Transverse colon (tissue), 4 donors: ENCODE data around the gene RALGDS. TPM values are rescaled to one million over a fixed set of nuclear protein-coding genes. Genes with fewer than 3 reads are reported as not detected.

Experiments
- DNase-seq: peaks from one replicate; pipeline ENCODE4 v3.0.0-alpha.2; 2019
- H3K27ac ChIP-seq, 4 donors: fragments of 200-600 bp; sonication (generic); 2 replicates each; pipeline ENCODE4 v1.5.1; 2016 to 2018; ENCODE audit warnings: inconsistent platforms in 4 of 4
- H3K27me3 ChIP-seq: fragments of 200-600 bp; sonication (generic); 2 replicates; pipeline ENCODE4 v1.5.1; 2017; ENCODE audit warnings: inconsistent platforms
- H3K36me3 ChIP-seq, 4 donors: fragments of 200-600 bp; sonication (generic); 2 replicates each; pipeline ENCODE4 v1.5.1; 2017 to 2019; ENCODE audit warnings: inconsistent platforms in 4 of 4
- H3K4me1 ChIP-seq, 4 donors: fragments of 200-600 bp; sonication (generic); 2 replicates each; pipeline ENCODE4 v1.5.1; 2017 to 2020; ENCODE audit warnings: inconsistent platforms in 4 of 4
- H3K4me3 ChIP-seq, 4 donors: fragments of 200-600 bp; sonication (generic); 1 replicate in 1 of 4; 2 replicates in 3 of 4; pipeline versions ENCODE4 v1.5.1 to v1.6.1; 2017 to 2019; ENCODE audit warnings: inconsistent platforms in 4 of 4
- H3K9me3 ChIP-seq, 2 donors: fragments of 200-600 bp; sonication (generic); 2 replicates each; pipeline ENCODE4 v1.5.1; 2017 to 2019; ENCODE audit warnings: inconsistent platforms in 2 of 2
- EP300 ChIP-seq: sonication (generic); formaldehyde crosslinking; IDR thresholded peaks from one replicate; pipeline ENCODE4 v1.6.1; 2017; ENCODE audit warnings: antibody characterized with exemption, low read depth
- POLR2A ChIP-seq: fragments of 450-650 bp; IDR thresholded peaks from one replicate; pipeline ENCODE4 v1.6.1; 2016; ENCODE audit warnings: antibody characterized with exemption, mild to moderate bottlenecking, moderate library complexity
- POLR2AphosphoS5 ChIP-seq, 3 donors: sonication (generic); formaldehyde crosslinking; IDR thresholded peaks; one replicate each; pipeline ENCODE4 v1.6.1; 2016; ENCODE audit warnings: antibody characterized with exemption in 3 of 3
- WGBS, 2 donors: methylation state at CpG; one replicate each; pipeline ENCODE4 v1.1.5; 2018; ENCODE audit warnings: low coverage in 1 of 2; 5-methylcytosine and 5-hydroxymethylcytosine counted together
- in situ Hi-C, 4 donors: fragments of 200-750 bp; cut with MboI; loops; one replicate each; pipeline versions ENCODE4 v1.15.0 to v1.15.1; 2017; ENCODE audit warnings: low sequenced_read_pairs in 3 of 4, low pct_ligation_motif_present in 1 of 4, low pct_unique_long_range_greater_than_20kb in 1 of 4
- intact Hi-C: fragments of 100-400 bp; cut with DNase I; formaldehyde crosslinking; loops from one replicate; pipeline ENCODE4 v1.15.1; 2023; ENCODE audit warnings: low total_unique reads
- total RNA-seq, 4 donors: library from RNA; depleted of rRNA; stranded (reverse); fragments of >200 nt; gene quantifications; one replicate each; pipeline ENCODE4 v1.1.0, GENCODE V29; 2016
- TF ChIP-seq, protein P1 (sequence below), 5 experiments: fragments of 200-600 bp in 3 of 5; fragments of 450-650 bp in 2 of 5; sonication (generic) in 3 of 5; IDR thresholded peaks; 1 replicate in 2 of 5; 2 replicates in 3 of 5; pipeline ENCODE4 v1.5.1; 2016 to 2017; ENCODE audit warnings: antibody characterized with exemption in 5 of 5, inconsistent platforms in 3 of 5, mild to moderate bottlenecking in 2 of 5, moderate library complexity in 1 of 5

Gene RALGDS
- total RNA-seq, 4 donors from 2014 or later, result 50.5 to 233 (median 58.2) TPM

DNA sequence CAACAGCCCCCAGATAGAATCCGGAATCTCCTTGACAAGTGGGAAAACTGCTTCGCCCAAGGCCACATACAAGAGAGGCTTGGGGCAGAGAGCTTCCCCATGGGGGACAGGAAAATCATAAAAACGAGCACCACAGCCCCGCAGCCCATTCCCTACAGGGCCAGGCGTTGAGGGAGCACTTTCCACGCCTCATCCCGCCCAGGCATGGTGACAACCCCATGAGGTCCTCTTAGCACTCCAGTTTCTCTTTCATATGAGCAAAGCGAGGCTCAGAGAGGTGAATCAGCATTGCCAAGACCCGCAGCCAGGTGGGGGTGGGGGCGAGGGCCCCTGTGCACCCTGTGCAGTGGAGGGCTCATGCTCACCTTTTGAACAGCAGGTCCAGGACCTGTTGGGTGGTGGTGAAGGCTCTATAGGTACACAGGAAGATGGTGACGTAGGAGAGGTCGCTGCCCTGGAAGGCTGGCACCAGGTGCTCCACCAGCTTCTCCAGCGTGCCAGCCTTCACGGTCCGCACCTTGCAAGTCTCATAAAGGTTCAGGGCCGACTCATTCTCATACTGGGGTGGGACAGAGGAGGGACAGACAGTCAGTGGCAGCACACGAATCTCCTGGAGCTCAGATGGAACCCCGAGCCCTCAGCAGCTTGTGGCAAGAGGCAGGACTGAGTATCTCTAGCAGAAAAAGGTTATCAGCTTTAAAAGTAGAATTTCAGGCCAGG is 10.9 kb downstream of the RALGDS start:
- intact Hi-C loops, result no loop called here
- TF ChIP-seq, protein P1, sequence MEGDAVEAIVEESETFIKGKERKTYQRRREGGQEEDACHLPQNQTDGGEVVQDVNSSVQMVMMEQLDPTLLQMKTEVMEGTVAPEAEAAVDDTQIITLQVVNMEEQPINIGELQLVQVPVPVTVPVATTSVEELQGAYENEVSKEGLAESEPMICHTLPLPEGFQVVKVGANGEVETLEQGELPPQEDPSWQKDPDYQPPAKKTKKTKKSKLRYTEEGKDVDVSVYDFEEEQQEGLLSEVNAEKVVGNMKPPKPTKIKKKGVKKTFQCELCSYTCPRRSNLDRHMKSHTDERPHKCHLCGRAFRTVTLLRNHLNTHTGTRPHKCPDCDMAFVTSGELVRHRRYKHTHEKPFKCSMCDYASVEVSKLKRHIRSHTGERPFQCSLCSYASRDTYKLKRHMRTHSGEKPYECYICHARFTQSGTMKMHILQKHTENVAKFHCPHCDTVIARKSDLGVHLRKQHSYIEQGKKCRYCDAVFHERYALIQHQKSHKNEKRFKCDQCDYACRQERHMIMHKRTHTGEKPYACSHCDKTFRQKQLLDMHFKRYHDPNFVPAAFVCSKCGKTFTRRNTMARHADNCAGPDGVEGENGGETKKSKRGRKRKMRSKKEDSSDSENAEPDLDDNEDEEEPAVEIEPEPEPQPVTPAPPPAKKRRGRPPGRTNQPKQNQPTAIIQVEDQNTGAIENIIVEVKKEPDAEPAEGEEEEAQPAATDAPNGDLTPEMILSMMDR (IDR thresholded peaks at IDR 0.05), result no peak
- TF ChIP-seq POLR2AphosphoS5 (IDR thresholded peaks at IDR 0.05) (no peak), POLR2A (no peak), EP300 (no peak)
- Histone ChIP-seq H3K4me1 (peaks cover 22 to 28% (median 27%) of the 10 kb centered on the region in 4 donors), H3K36me3 (peaks cover 0 to 51% (median 17%) of the 10 kb centered on the region in 4 donors), H3K27me3 (no peaks in the 10 kb centered on the region), H3K4me3 (no peak overlapping the region), H3K9me3 (no peaks in the 10 kb centered on the region), H3K27ac (no peak overlapping the region)
- DNase-seq, result no peak
- 90% methylated on average over 18 of the region's 18 CpGs; no CpG with 5 or more reads in 1 of the 2 donors for WGBS, 2 donors
- in situ Hi-C loops, result no loop called here

DNA sequence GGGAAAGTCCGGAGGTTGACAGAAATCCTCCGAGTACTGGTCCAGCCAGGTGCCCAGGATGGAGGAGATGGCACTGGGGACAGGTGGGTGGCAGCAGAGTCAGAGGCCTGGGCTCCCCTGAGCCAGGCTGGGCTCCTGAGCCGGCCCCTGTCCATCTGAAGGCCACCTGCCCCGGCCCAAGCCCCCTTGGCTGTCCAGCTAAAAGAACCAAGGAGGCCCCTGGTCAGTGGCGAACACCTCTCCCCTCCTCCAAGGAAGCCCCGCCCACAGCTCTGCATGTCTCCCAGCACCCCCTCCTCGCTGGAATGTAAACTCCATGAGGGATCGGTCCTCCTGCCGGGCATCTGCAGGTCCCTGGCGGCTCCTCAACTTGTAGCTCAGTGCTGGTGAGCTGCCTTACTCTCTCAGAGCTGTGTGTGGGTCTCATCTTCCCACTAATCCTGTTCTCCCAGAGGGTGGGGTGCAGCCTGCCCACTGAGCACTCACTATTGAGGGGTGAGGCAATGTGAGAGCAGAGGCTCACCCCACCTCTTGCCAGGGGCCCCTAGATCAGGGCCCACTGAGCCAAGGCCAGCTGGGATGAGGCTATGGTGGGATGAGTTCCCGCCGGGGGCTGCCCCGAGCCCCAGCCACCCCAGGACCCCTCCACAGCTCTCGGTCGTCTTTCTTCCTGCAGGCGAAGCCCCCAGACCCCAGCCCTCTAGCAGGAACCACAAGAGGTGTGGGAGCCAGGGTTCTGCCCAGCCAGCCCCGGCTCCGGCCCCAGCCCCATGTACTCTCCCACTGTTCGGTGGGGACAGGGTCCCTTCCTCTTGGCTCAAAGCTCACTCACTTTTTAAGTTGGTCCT is 12.0 kb downstream of the RALGDS start:
- no peak for DNase-seq
- H3K27ac ChIP-seq, result no peak overlapping the region
- intact Hi-C loops, result no loop called here
- no peaks in the 10 kb centered on the region for H3K27me3 ChIP-seq
- H3K36me3 ChIP-seq, result peaks cover 0 to 60% (median 17%) of the 10 kb centered on the region in 4 donors
- TF ChIP-seq POLR2AphosphoS5 (IDR thresholded peaks at IDR 0.05), result no peak
- TF ChIP-seq, protein P1 (IDR thresholded peaks at IDR 0.05), result no peak
- TF ChIP-seq POLR2A, result no peak
- TF ChIP-seq EP300, result no peak
- no peak overlapping the region for H3K4me3 ChIP-seq
- in situ Hi-C loops, result no loop called here
- H3K9me3 ChIP-seq, result no peaks in the 10 kb centered on the region
- WGBS, 2 donors, result 96% methylated on average over 15 of the region's 19 CpGs; no CpG with 5 or more reads in 1 of the 2 donors
- peaks cover 12 to 18% (median 16%) of the 10 kb centered on the region in 4 donors for H3K4me1 ChIP-seq

DNA sequence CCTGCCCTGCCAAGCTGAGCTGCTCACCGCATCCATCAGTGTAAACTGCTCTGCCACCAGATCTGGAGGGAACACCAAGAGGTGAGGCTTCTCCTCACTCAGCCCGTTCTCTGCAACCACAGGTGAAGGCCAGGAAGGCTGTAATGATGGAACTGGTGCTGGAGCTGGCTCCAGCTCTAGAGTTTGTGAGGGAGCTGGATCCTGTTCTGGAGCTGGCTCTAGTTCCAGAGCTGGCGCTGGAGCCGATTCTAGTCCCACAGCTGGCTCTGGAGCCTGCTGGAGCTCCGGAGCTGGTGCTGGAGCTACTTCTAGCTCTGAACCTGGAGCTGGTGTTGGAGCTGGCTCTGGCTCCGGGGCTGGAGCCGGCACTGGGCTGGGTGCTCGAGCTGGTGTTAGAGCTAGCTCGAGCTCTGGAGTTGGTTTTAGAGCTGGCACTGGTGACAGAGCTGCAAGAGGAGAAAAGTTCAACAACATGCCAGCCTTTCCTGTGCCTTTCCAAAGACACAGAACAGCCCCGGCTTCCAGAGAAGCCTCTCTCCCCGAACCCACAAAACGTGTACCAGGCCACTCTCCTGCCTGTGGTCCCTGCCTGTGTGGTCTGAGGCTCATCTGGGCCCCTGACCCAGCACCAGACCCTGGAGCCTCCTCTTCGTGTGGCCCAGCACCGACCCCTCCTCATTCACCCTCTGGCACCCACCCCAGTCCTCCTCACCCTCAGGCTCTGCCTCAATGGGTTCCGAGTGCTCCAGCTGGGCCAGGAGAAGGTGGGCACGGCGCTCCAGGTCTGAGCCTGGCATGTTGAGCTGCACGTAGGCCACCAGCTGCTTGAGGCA is 12.9 kb downstream of the RALGDS start:
- Histone ChIP-seq H3K27ac (no peak overlapping the region), H3K4me3 (no peak overlapping the region), H3K9me3 (no peaks in the 10 kb centered on the region), H3K27me3 (no peaks in the 10 kb centered on the region), H3K36me3 (peaks cover 0 to 60% (median 17%) of the 10 kb centered on the region in 4 donors), H3K4me1 (peaks cover 4 to 13% (median 9%) of the 10 kb centered on the region in 4 donors)
- DNase-seq, result no peak
- 96% methylated on average over 17 of the region's 18 CpGs; no CpG with 5 or more reads in 1 of the 2 donors for WGBS, 2 donors
- intact Hi-C loops, result no loop called here
- in situ Hi-C loops, result no loop called here
- TF ChIP-seq EP300 (no peak), POLR2A (no peak), POLR2AphosphoS5 (IDR thresholded peaks at IDR 0.05) (no peak)
- TF ChIP-seq, protein P1 (IDR thresholded peaks at IDR 0.05), result no peak
